HCT116 (cell line): ENCODE measurements around the gene TULP3. TPM values are rescaled to one million over a fixed set of nuclear protein-coding genes. Genes with fewer than 3 reads are reported as not detected.

Experiments used
- total RNA-seq: library from RNA; stranded (reverse); gene quantifications from one replicate; pipeline ENCODE4 v1.2.1, GENCODE V29; 2021; ENCODE audit not compliant: unreplicated experiment

TULP3 gene
- total RNA-seq, 1 experiment from 2014 or later = 21.3 TPM

Other genes starting within 250 kb of the TULP3 start
- 178 TPM for gene FKBP4, start 95.9 kb upstream of the TULP3 start, total RNA-seq
- 24.6 TPM for gene ITFG2, start 78.2 kb upstream of the TULP3 start, total RNA-seq
- gene NRIP2, start 55.9 kb upstream of the TULP3 start, total RNA-seq = not detected
- gene TEX52, start 33.9 kb upstream of the TULP3 start, total RNA-seq = not detected
- gene FOXM1, start 13.7 kb upstream of the TULP3 start, total RNA-seq = 85.1 TPM
- gene RHNO1, start 13.7 kb upstream of the TULP3 start, total RNA-seq = 29.7 TPM
- gene TEAD4, start 68.5 kb downstream of the TULP3 start, total RNA-seq = 43.2 TPM
- 13.2 TPM for gene TSPAN9, start 186.5 kb downstream of the TULP3 start, total RNA-seq